HepG2 (cell line): ENCODE results near the gene GK. TPM values are rescaled to one million over a fixed set of nuclear protein-coding genes. Genes with fewer than 3 reads are reported as not detected.

Source experiments
- CBFB ChIP-seq: sonication (generic); formaldehyde crosslinking; IDR thresholded peaks from 2 replicates; pipeline ENCODE4 v1.4.0; 2020; ENCODE audit warnings: missing genetic modification reagents
- CEBPB ChIP-seq: IDR thresholded peaks from 2 replicates; pipeline ENCODE4 v1.6.1; 2011; ENCODE audit warnings: low read depth, low read length, improper control_type of control experiment, borderline replicate concordance
- CREB1 ChIP-seq, 2 experiments: fragments of 450-650 bp in 1 of 2; IDR thresholded peaks; 2 replicates each; pipeline ENCODE4 v1.6.1; 2016 to 2017; ENCODE audit warnings: control low read depth in 1 of 2, mild to moderate bottlenecking in 1 of 2, missing compliant biosample characterization in 1 of 2, missing genetic modification characterization in 1 of 2
- FIP1L1 ChIP-seq: fragments of 200-400 bp; formaldehyde crosslinking; IDR thresholded peaks from 2 replicates; pipeline ENCODE4 v1.6.1; 2018; ENCODE audit warnings: low read depth, mild to moderate bottlenecking, low read length, moderate library complexity, borderline replicate concordance; ENCODE audit not compliant: insufficient read depth
- FOXO1 ChIP-seq: sonication (generic); formaldehyde crosslinking; IDR thresholded peaks from 2 replicates; pipeline ENCODE4 v1.4.0; 2020; ENCODE audit warnings: missing genetic modification reagents
- GABPB1 ChIP-seq: IDR thresholded peaks from 2 replicates; pipeline ENCODE4 v1.6.1; 2016; ENCODE audit warnings: mild to moderate bottlenecking, missing genetic modification reagents, moderate library complexity, missing compliant biosample characterization
- HCFC1 ChIP-seq: fragments of 150-350 bp; IDR thresholded peaks from 2 replicates; pipeline ENCODE4 v1.6.1; 2014; ENCODE audit warnings: low read depth, low read length
- HIVEP1 ChIP-seq: sonication (generic); formaldehyde crosslinking; IDR thresholded peaks from 2 replicates; pipeline ENCODE4 v1.4.0; 2020; ENCODE audit warnings: mild to moderate bottlenecking, missing genetic modification reagents
- JUNB ChIP-seq: sonication (generic); formaldehyde crosslinking; IDR thresholded peaks from 2 replicates; pipeline ENCODE4 v1.8.0; 2022; ENCODE audit warnings: missing genetic modification reagents, mild to moderate bottlenecking, borderline replicate concordance
- KDM3A ChIP-seq: IDR thresholded peaks from 2 replicates; pipeline ENCODE4 v1.6.1; 2018; ENCODE audit warnings: low read depth, missing compliant biosample characterization
- KLF6 ChIP-seq: IDR thresholded peaks from 2 replicates; pipeline ENCODE4 v1.8.0; 2016; ENCODE audit warnings: missing biosample characterization, missing genetic modification reagents
- MED1 ChIP-seq: sonication (generic); formaldehyde crosslinking; IDR thresholded peaks from 2 replicates; pipeline ENCODE4 v1.4.0; 2020; ENCODE audit warnings: missing genetic modification reagents
- MIER3 ChIP-seq: IDR thresholded peaks from 2 replicates; pipeline ENCODE4 v1.6.1; 2016; ENCODE audit warnings: missing compliant biosample characterization, borderline replicate concordance
- NCOA2 ChIP-seq: sonication (generic); formaldehyde crosslinking; IDR thresholded peaks from 2 replicates; pipeline ENCODE4 v1.8.0; 2022; ENCODE audit warnings: inconsistent platforms
- NR3C1 ChIP-seq: sonication (generic); formaldehyde crosslinking; IDR thresholded peaks from 2 replicates; pipeline ENCODE4 v1.4.0; 2020; ENCODE audit warnings: missing genetic modification reagents
- POLR2AphosphoS5 ChIP-seq: IDR thresholded peaks from 2 replicates; pipeline ENCODE4 v1.6.1; 2012; ENCODE audit warnings: low read depth, low read length
- SYNCRIP ChIP-seq: fragments of 200-400 bp; formaldehyde crosslinking; IDR thresholded peaks from 2 replicates; pipeline ENCODE4 v1.6.1; 2018; ENCODE audit warnings: mild to moderate bottlenecking, low read depth, low read length; ENCODE audit not compliant: insufficient read depth
- ZBTB39 ChIP-seq: sonication (generic); formaldehyde crosslinking; IDR thresholded peaks from 2 replicates; pipeline ENCODE4 v1.5.0; 2020; ENCODE audit warnings: missing genetic modification reagents
- ZSCAN30 ChIP-seq: sonication (generic); formaldehyde crosslinking; IDR thresholded peaks from 2 replicates; pipeline ENCODE4 v1.5.0; 2020; ENCODE audit warnings: mild to moderate bottlenecking, missing genetic modification reagents
- polyA plus RNA-seq, 8 experiments: library from polyadenylated mRNA; depleted of rRNA in 3 of 8; stranded (reverse) in 7 of 8; unstranded in 1 of 8; fragments of >200 nt; fragmentation: Illumina TruSeq in 4 of 8; extraction: Trizol in 4 of 8; gene quantifications; 2 replicates each; pipeline versions ENCODE4 v1.2.1 to v1.2.3, GENCODE V29; 2011 to 2016; ENCODE audit warnings: low read depth in 4 of 8, missing spikeins in 1 of 8, mixed read lengths in 1 of 8; ENCODE audit not compliant: insufficient read depth in 1 of 8
- total RNA-seq, 5 experiments: library from RNA; depleted of rRNA; stranded (reverse); fragments of >200 nt; fragmentation: Illumina TruSeq; extraction: Trizol; gene quantifications; 2 replicates each; pipeline ENCODE4 v1.2.3, GENCODE V29; 2016; ENCODE audit warnings: low read depth in 1 of 5
- TF ChIP-seq, protein P1 (sequence below): sonication (generic); formaldehyde crosslinking; conservative IDR thresholded peaks from 2 replicates; pipeline ENCODE4 v1.8.1; 2023; ENCODE audit warnings: missing genetic modification reagents

GK gene
- total and polyA plus RNA-seq, 2 of the 13 experiments (the other 11 are each of a cell fraction or from before 2014, with no cell fraction given): 64.2 to 265 TPM

DNA sequence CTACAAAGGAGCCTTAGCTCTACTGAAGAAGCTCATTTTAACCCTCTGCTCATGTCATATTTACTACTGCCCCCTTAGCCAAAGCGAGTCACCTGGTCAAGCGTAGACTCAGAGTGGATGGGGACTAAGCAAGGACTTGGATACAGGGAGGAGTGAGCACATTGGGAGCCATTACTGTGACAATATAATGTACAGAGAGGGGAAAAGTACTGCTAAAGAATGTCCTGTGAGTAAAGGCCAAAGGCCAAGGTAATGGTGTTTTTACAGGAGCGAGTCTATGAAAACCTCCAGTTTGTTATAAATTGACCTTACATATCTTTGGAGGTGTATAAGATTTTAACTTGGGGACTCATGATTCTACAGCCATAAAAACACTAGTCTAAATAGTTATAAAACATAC lies 10.6 kb upstream of the GK start (continued):
- TF ChIP-seq KLF6 (CRISPR knock-in tag) (no peak), GABPB1 (CRISPR knock-in tag) (no peak), ZBTB39 (no peak), KDM3A (CRISPR knock-in tag) (no peak), FOXO1 (CRISPR knock-in tag) (peak; percentile 26; the same call in 1 of the 2 replicates), MED1 (peak; percentile 75), FIP1L1 (no peak), JUNB (no peak), HCFC1 (no peak), POLR2AphosphoS5 (no peak), CREB1 (IDR thresholded peaks at IDR 0.05) (no peak), CREB1 (CRISPR knock-in tag; IDR thresholded peaks at IDR 0.05) (no peak), MIER3 (no peak), NR3C1 (CRISPR knock-in tag) (no peak), CEBPB (no peak), HIVEP1 (CRISPR knock-in tag) (no peak), ZSCAN30 (CRISPR knock-in tag) (no peak), NCOA2 (CRISPR knock-in tag) (peak; percentile 46; the same call in 1 of the 2 replicates), SYNCRIP (no peak), CBFB (no peak)
- TF ChIP-seq, protein P1, sequence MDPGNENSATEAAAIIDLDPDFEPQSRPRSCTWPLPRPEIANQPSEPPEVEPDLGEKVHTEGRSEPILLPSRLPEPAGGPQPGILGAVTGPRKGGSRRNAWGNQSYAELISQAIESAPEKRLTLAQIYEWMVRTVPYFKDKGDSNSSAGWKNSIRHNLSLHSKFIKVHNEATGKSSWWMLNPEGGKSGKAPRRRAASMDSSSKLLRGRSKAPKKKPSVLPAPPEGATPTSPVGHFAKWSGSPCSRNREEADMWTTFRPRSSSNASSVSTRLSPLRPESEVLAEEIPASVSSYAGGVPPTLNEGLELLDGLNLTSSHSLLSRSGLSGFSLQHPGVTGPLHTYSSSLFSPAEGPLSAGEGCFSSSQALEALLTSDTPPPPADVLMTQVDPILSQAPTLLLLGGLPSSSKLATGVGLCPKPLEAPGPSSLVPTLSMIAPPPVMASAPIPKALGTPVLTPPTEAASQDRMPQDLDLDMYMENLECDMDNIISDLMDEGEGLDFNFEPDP (CRISPR knock-in tag): no peak
